PC-3 (cell line): ENCODE results near the gene LHX5. TPM values are rescaled to one million over a fixed set of nuclear protein-coding genes. Genes with fewer than 3 reads are reported as not detected.

Experiments
- ATAC-seq: fragments of 200-7000 bp; cut with Tn5 transposase; 2 replicates; pipeline ENCODE4 v1.9.1; 2020; ENCODE audit warnings: mild to moderate bottlenecking, moderate library complexity
- BruUV-seq: library from RNA; stranded (reverse); fragments of 400-500 nt; replicated peaks from 2 replicates; lab custom pipeline; 2021; lab: Mats Ljungman, UMichigan
- CTCF ChIA-PET: fragments of 300-600 bp; sonication (Branson Sonifier 250); formaldehyde crosslinking; loops from one replicate; lab custom pipeline; 2022; ENCODE audit warnings: antibody characterized with exemption; lab: Charles Lee
- POLR2A ChIA-PET: fragments of 300-600 bp; sonication (Branson Sonifier 250); formaldehyde crosslinking; loops from one replicate; lab custom pipeline; 2022; ENCODE audit warnings: antibody characterized with exemption; ENCODE audit not compliant: unreplicated experiment; lab: Charles Lee
- DNase-seq: peaks from one replicate; pipeline ENCODE4 v3.0.0-alpha.2; 2015
- H2AFZ ChIP-seq: fragments of 300-600 bp; sonication (generic); 2 replicates; pipeline ENCODE4 v1.6.0; 2016; ENCODE audit warnings: antibody characterized with exemption, low read length
- H3F3A ChIP-seq: fragments of 300-600 bp; sonication (generic); one replicate; pipeline ENCODE4 v1.6.0; 2017; ENCODE audit warnings: antibody characterized with exemption, low read length, control low read depth, mild to moderate bottlenecking; ENCODE audit not compliant: unreplicated experiment
- H3K27ac ChIP-seq: fragments of 300-600 bp; sonication (generic); 2 replicates; pipeline ENCODE4 v1.5.1; 2016; ENCODE audit warnings: mild to moderate bottlenecking, low read length
- H3K27me3 ChIP-seq: fragments of 300-600 bp; sonication (generic); 2 replicates; pipeline ENCODE4 v1.6.1; 2016; ENCODE audit warnings: low read length, mixed read lengths
- H3K36me3 ChIP-seq: fragments of 300-600 bp; sonication (generic); 2 replicates; pipeline ENCODE4 v1.6.1; 2016; ENCODE audit warnings: low read depth, mixed run types, low read length, mixed read lengths
- H3K4me1 ChIP-seq: fragments of 300-600 bp; sonication (generic); 2 replicates; pipeline ENCODE4 v1.5.1; 2016; ENCODE audit warnings: low read length; ENCODE audit not compliant: insufficient read depth
- H3K4me2 ChIP-seq: fragments of 300-600 bp; sonication (generic); 2 replicates; pipeline ENCODE4 v1.6.0; 2016; ENCODE audit warnings: low read length
- H3K4me3 ChIP-seq: fragments of 300-600 bp; sonication (generic); 2 replicates; pipeline ENCODE4 v1.5.1; 2016; ENCODE audit warnings: mild to moderate bottlenecking, low read length, mixed read lengths
- H3K79me2 ChIP-seq: fragments of 300-600 bp; sonication (generic); 2 replicates; pipeline ENCODE4 v1.6.1; 2017; ENCODE audit warnings: low read length, mixed read lengths
- H3K9ac ChIP-seq: fragments of 300-600 bp; sonication (generic); 2 replicates; pipeline ENCODE4 v1.6.0; 2016; ENCODE audit warnings: mild to moderate bottlenecking, low read length
- H3K9me2 ChIP-seq: fragments of 300-600 bp; sonication (generic); replicated peaks from 2 replicates; pipeline ENCODE4 v1.6.1; 2016; ENCODE audit warnings: mixed run types, low read length, mixed read lengths
- H3K9me3 ChIP-seq: fragments of 300-600 bp; sonication (generic); 2 replicates; pipeline ENCODE4 v1.6.1; 2016; ENCODE audit warnings: low read length, mixed read lengths
- H4K20me1 ChIP-seq: fragments of 300-600 bp; sonication (generic); 2 replicates; pipeline ENCODE4 v1.6.1; 2016; ENCODE audit warnings: low read length, mixed read lengths
- CTCF ChIP-seq: fragments of 300-600 bp; sonication (generic); conservative IDR thresholded peaks from 2 replicates; pipeline ENCODE4 v1.5.1; 2017; ENCODE audit warnings: antibody characterized with exemption, low read depth, mild to moderate bottlenecking, low read length
- EZH2 ChIP-seq: fragments of 300-600 bp; sonication (generic); IDR thresholded peaks from one replicate; pipeline ENCODE4 v1.6.1; 2017; ENCODE audit warnings: antibody characterized with exemption, mild to moderate bottlenecking, low read length; ENCODE audit not compliant: unreplicated experiment
- EZH2phosphoT487 ChIP-seq: fragments of 300-600 bp; sonication (generic); IDR thresholded peaks from 2 replicates; pipeline ENCODE4 v1.6.1; 2018; ENCODE audit warnings: mild to moderate bottlenecking, antibody characterized with exemption, low read length, borderline replicate concordance
- intact Hi-C: fragments of 100-400 bp; cut with micrococcal nuclease; formaldehyde crosslinking; loops from 2 replicates; pipeline ENCODE4 v1.9.0; 2023
- total RNA-seq: library from RNA; depleted of rRNA; stranded (reverse); fragments of >200 nt; gene quantifications from 2 replicates; pipeline ENCODE4 v1.2.3, GENCODE V29; 2014

LHX5 gene
- total RNA-seq, 1 experiment from 2014 or later, result 0.26 TPM

GRCh38 chr12:113439606-113440030 is 32.1 kb downstream of the LHX5 start:
- ChIA-PET POLR2A (no interaction called here), CTCF (no interaction called here)
- TF ChIP-seq EZH2 (no peak), CTCF (peak; percentile 85), EZH2phosphoT487 (no peak)
- no peaks in the 10 kb centered on the region for H3K9me3 ChIP-seq
- no peaks in the 10 kb centered on the region for H3K4me1 ChIP-seq
- no peak overlapping the region for H3K4me3 ChIP-seq
- no peaks in the 10 kb centered on the region for H3K9me2 ChIP-seq
- no peaks in the 10 kb centered on the region for H3F3A ChIP-seq
- H3K4me2 ChIP-seq, result no peak overlapping the region
- no peak overlapping the region for H2AFZ ChIP-seq
- no peaks in the 10 kb centered on the region for H3K27me3 ChIP-seq
- DNase-seq, result peak; percentile 69
- no peak overlapping the region for H3K27ac ChIP-seq
- intact Hi-C loops, result no loop called here
- H4K20me1 ChIP-seq, result no peaks in the 10 kb centered on the region
- H3K79me2 ChIP-seq, result no peaks in the 10 kb centered on the region
- BruUV-seq, result no TSS peak
- H3K9ac ChIP-seq, result no peak overlapping the region
- H3K36me3 ChIP-seq, result no peaks in the 10 kb centered on the region
- ATAC-seq, result peak; percentile 73

GRCh38 chr12:113439301-113439597 is 32.4 kb downstream of the LHX5 start:
- Histone ChIP-seq H2AFZ (no peak overlapping the region), H3K9ac (no peak overlapping the region), H3K9me2 (no peaks in the 10 kb centered on the region), H3K27ac (no peak overlapping the region), H3F3A (no peaks in the 10 kb centered on the region), H3K36me3 (no peaks in the 10 kb centered on the region), H4K20me1 (no peaks in the 10 kb centered on the region), H3K4me2 (no peak overlapping the region), H3K27me3 (no peaks in the 10 kb centered on the region), H3K9me3 (no peaks in the 10 kb centered on the region), H3K79me2 (no peaks in the 10 kb centered on the region), H3K4me3 (no peak overlapping the region), H3K4me1 (no peaks in the 10 kb centered on the region)
- no peak for ATAC-seq
- POLR2A ChIA-PET, result no interaction called here
- intact Hi-C loops, result no loop called here
- TF ChIP-seq CTCF, result no peak
- no peak for TF ChIP-seq EZH2phosphoT487
- no peak for TF ChIP-seq EZH2
- no TSS peak for BruUV-seq
- no peak for DNase-seq
- CTCF ChIA-PET, result no interaction called here

GRCh38 chr12:113438523-113439300 is 33.0 kb downstream of the LHX5 start:
- no peaks in the 10 kb centered on the region for H3K4me1 ChIP-seq
- H3K27ac ChIP-seq, result no peak overlapping the region
- no peak for TF ChIP-seq EZH2phosphoT487
- TF ChIP-seq CTCF, result no peak
- no peak for TF ChIP-seq EZH2
- intact Hi-C loops, result no loop called here
- no peaks in the 10 kb centered on the region for H3K36me3 ChIP-seq
- no peak overlapping the region for H3K4me3 ChIP-seq
- no peaks in the 10 kb centered on the region for H3F3A ChIP-seq
- POLR2A ChIA-PET, result no interaction called here
- ATAC-seq (no peak), DNase-seq (no peak)
- CTCF ChIA-PET, result no interaction called here
- H4K20me1 ChIP-seq, result no peaks in the 10 kb centered on the region
- H3K27me3 ChIP-seq, result no peaks in the 10 kb centered on the region
- BruUV-seq, result TSS peak; percentile 24
- H3K9ac ChIP-seq, result no peak overlapping the region
- H3K79me2 ChIP-seq, result no peaks in the 10 kb centered on the region
- no peaks in the 10 kb centered on the region for H3K9me2 ChIP-seq
- no peak overlapping the region for H3K4me2 ChIP-seq
- H2AFZ ChIP-seq, result no peak overlapping the region
- no peaks in the 10 kb centered on the region for H3K9me3 ChIP-seq
